Endothelial cell (in vitro differentiated cells): ENCODE measurements around the gene PEX11G. TPM values are rescaled to one million over a fixed set of nuclear protein-coding genes. Genes with fewer than 3 reads are reported as not detected.

Experiments
- DNase-seq: peaks from one replicate; pipeline ENCODE4 v3.0.0; 2021; ENCODE audit warnings: low spot score
- H3K27ac Mint-ChIP-seq: one replicate; pipeline ENCODE4 v1.8.0; 2021; ENCODE audit warnings: mixed read lengths, inconsistent platforms; ENCODE audit not compliant: unreplicated experiment
- H3K27me3 Mint-ChIP-seq: one replicate; pipeline ENCODE4 v1.8.0; 2021; ENCODE audit warnings: mild to moderate bottlenecking, moderate library complexity, mixed read lengths, inconsistent platforms; ENCODE audit not compliant: unreplicated experiment
- H3K36me3 Mint-ChIP-seq: one replicate; pipeline ENCODE4 v1.8.0; 2021; ENCODE audit warnings: mild to moderate bottlenecking, low read depth, mixed read lengths, inconsistent platforms; ENCODE audit not compliant: unreplicated experiment
- H3K4me1 Mint-ChIP-seq: one replicate; pipeline ENCODE4 v1.8.0; 2021; ENCODE audit warnings: mild to moderate bottlenecking, mixed read lengths, inconsistent platforms; ENCODE audit not compliant: unreplicated experiment
- H3K4me3 Mint-ChIP-seq: one replicate; pipeline ENCODE4 v1.8.0; 2021; ENCODE audit warnings: mild to moderate bottlenecking, mixed read lengths, inconsistent platforms; ENCODE audit not compliant: unreplicated experiment
- H3K9me3 Mint-ChIP-seq: one replicate; pipeline ENCODE4 v1.8.0; 2021; ENCODE audit warnings: mixed read lengths, inconsistent platforms; ENCODE audit not compliant: unreplicated experiment
- CTCF ChIP-seq: fragments of 200-600 bp; sonication (generic); IDR thresholded peaks from one replicate; pipeline ENCODE4 v1.5.0; 2021; ENCODE audit warnings: antibody characterized with exemption; ENCODE audit not compliant: unreplicated experiment
- total RNA-seq: library from RNA; stranded (reverse); fragmentation: NEBNext Ultra II Directional; extraction: Animal tissue kit (Norgen Biotek cat#: 25700); gene quantifications from one replicate; pipeline ENCODE4 v1.2.1, GENCODE V29; 2021; ENCODE audit not compliant: unreplicated experiment

PEX11G gene
- total RNA-seq, 1 donor from 2014 or later = 3.8 TPM

GRCh38 chr19:7469669-7470285 is 19.1 kb downstream of the PEX11G start:
- H3K4me3 Mint-ChIP-seq = no peak overlapping the region
- H3K4me1 Mint-ChIP-seq = no peaks in the 10 kb centered on the region
- TF ChIP-seq CTCF = no peak
- no peaks in the 10 kb centered on the region for H3K9me3 Mint-ChIP-seq
- DNase-seq = no peak
- peaks cover 12% of the 10 kb centered on the region for H3K36me3 Mint-ChIP-seq
- peaks cover 9% of the 10 kb centered on the region for H3K27me3 Mint-ChIP-seq
- H3K27ac Mint-ChIP-seq = no peak overlapping the region

GRCh38 chr19:7468840-7469239 is 20.0 kb downstream of the PEX11G start:
- Mint-ChIP-seq H3K27me3 (peaks cover 9% of the 10 kb centered on the region), H3K4me1 (no peaks in the 10 kb centered on the region), H3K36me3 (peaks cover 16% of the 10 kb centered on the region), H3K27ac (no peak overlapping the region), H3K9me3 (no peaks in the 10 kb centered on the region), H3K4me3 (no peak overlapping the region)
- no peak for DNase-seq
- TF ChIP-seq CTCF = no peak

- TF ChIP-seq CTCF = no peak
- DNase-seq = no peak
- Mint-ChIP-seq H3K9me3 (no peaks in the 10 kb centered on the region), H3K27ac (no peak overlapping the region), H3K4me1 (no peaks in the 10 kb centered on the region), H3K27me3 (peaks cover 7% of the 10 kb centered on the region), H3K4me3 (no peak overlapping the region), H3K36me3 (peaks cover 18% of the 10 kb centered on the region)
Measured at GRCh38 chr19:7467009-7467989, 21.5 kb downstream of the PEX11G start.

- Mint-ChIP-seq H3K4me1 (no peaks in the 10 kb centered on the region), H3K9me3 (no peaks in the 10 kb centered on the region), H3K27me3 (peaks cover 12% of the 10 kb centered on the region)
Measured at GRCh38 chr19:7463575-7463974, 25.3 kb downstream of the PEX11G start.

More at GRCh38 chr19:7463575-7463974, 25.3 kb downstream of the PEX11G start:
- H3K4me3 Mint-ChIP-seq = no peak overlapping the region
- DNase-seq = no peak
- TF ChIP-seq CTCF = no peak
- H3K36me3 Mint-ChIP-seq = peaks cover 23% of the 10 kb centered on the region
- H3K27ac Mint-ChIP-seq = no peak overlapping the region
